Naive thymus-derived CD4-positive, alpha-beta T cell (primary cell): Measurements from ENCODE around the gene PSG3. TPM values are rescaled to one million over a fixed set of nuclear protein-coding genes. Genes with fewer than 3 reads are reported as not detected.
"Not testable (repeated sequence)": the region's sequence is repeated elsewhere in the genome, so short reads cannot be mapped to it uniquely, and the experiment has no call there.

Source experiments
- ATAC-seq: fragments of 150-1000 bp; cut with Tn5 transposase; 2 replicates; pipeline ENCODE4 v1.10.0; 2021; ENCODE audit warnings: mild to moderate bottlenecking, moderate library complexity
- CTCF ChIA-PET: fragments of 350-600 bp; sonication (Branson Sonifier 250); formaldehyde crosslinking; loops from one replicate; lab custom pipeline; 2021; ENCODE audit warnings: antibody characterized with exemption; lab: Charles Lee
- POLR2A ChIA-PET: fragments of 350-600 bp; sonication (Branson Sonifier 250); formaldehyde crosslinking; loops from one replicate; lab custom pipeline; 2021; ENCODE audit warnings: antibody characterized with exemption, inconsistent platforms; lab: Charles Lee
- DNase-seq, 9 donors: peaks; one replicate each; pipeline versions ENCODE4 v3.0.0 to v3.0.0-alpha.2; 2020 to 2022; ENCODE audit warnings: mixed read lengths in 1 of 9
- H3K27ac ChIP-seq: one replicate; pipeline ENCODE4 v1.7.0; 2013; ENCODE audit warnings: mild to moderate bottlenecking, low read depth, low read length, moderate library complexity
- H3K27me3 ChIP-seq, 2 donors: one replicate each; pipeline ENCODE4 v1.7.0; 2013; ENCODE audit warnings: low read length in 2 of 2, mild to moderate bottlenecking in 2 of 2, moderate library complexity in 2 of 2; ENCODE audit not compliant: control insufficient read depth in 2 of 2, insufficient read depth in 2 of 2
- H3K36me3 ChIP-seq, 3 experiments: 1 replicate in 2 of 3; 2 replicates in 1 of 3; pipeline ENCODE4 v1.7.0; 2013; ENCODE audit warnings: low read length in 3 of 3, mild to moderate bottlenecking in 3 of 3, moderate library complexity in 1 of 3; ENCODE audit not compliant: insufficient read depth in 3 of 3, control insufficient read depth in 2 of 3
- H3K4me1 ChIP-seq, 2 donors: one replicate each; pipeline ENCODE4 v1.7.0; 2013; ENCODE audit warnings: low read length in 2 of 2, mild to moderate bottlenecking in 2 of 2, moderate library complexity in 1 of 2; ENCODE audit not compliant: control insufficient read depth in 2 of 2, insufficient read depth in 2 of 2
- H3K4me3 ChIP-seq: 2 replicates; pipeline ENCODE4 v1.7.0; 2013; ENCODE audit warnings: mild to moderate bottlenecking, low read length
- H3K9me3 ChIP-seq, 3 experiments: 1 replicate in 2 of 3; 2 replicates in 1 of 3; pipeline ENCODE4 v1.7.0; 2013; ENCODE audit warnings: low read length in 3 of 3; ENCODE audit not compliant: control insufficient read depth in 2 of 3
- H3K27ac Mint-ChIP-seq, 9 donors: one replicate each; pipeline ENCODE4 v1.8.0; 2020 to 2022; ENCODE audit warnings: mixed read lengths in 9 of 9, mild to moderate bottlenecking in 8 of 9, moderate library complexity in 5 of 9, inconsistent platforms in 2 of 9
- H3K27me3 Mint-ChIP-seq, 5 donors: one replicate each; pipeline ENCODE4 v1.8.0; 2021 to 2022; ENCODE audit warnings: mixed read lengths in 5 of 5, mild to moderate bottlenecking in 1 of 5
- H3K36me3 Mint-ChIP-seq, 5 donors: one replicate each; pipeline ENCODE4 v1.8.0; 2020 to 2022; ENCODE audit warnings: mixed read lengths in 5 of 5, mild to moderate bottlenecking in 3 of 5, inconsistent platforms in 1 of 5
- H3K4me1 Mint-ChIP-seq, 7 donors: one replicate each; pipeline ENCODE4 v1.8.0; 2020 to 2022; ENCODE audit warnings: mixed read lengths in 7 of 7, mild to moderate bottlenecking in 3 of 7, inconsistent platforms in 1 of 7
- H3K4me3 Mint-ChIP-seq, 10 donors: one replicate each; pipeline ENCODE4 v1.8.0; 2020 to 2022; ENCODE audit warnings: mild to moderate bottlenecking in 10 of 10, mixed read lengths in 10 of 10, moderate library complexity in 6 of 10, inconsistent platforms in 2 of 10
- H3K9me3 Mint-ChIP-seq, 11 donors: one replicate each; pipeline ENCODE4 v1.8.0; 2020 to 2022; ENCODE audit warnings: mixed read lengths in 11 of 11, mild to moderate bottlenecking in 4 of 11, inconsistent platforms in 1 of 11, moderate library complexity in 1 of 11
- intact Hi-C, 2 donors: fragments of 100-400 bp; cut with micrococcal nuclease; formaldehyde crosslinking; loops; one replicate each; pipeline ENCODE4 v1.15.1; 2023
- polyA plus RNA-seq, 2 donors: library from polyadenylated mRNA; unstranded; fragments of 300-500 nt; fragmentation: Illumina TruSeq; gene quantifications; one replicate each; pipeline ENCODE4 v1.2.3, GENCODE V29; 2021
- total RNA-seq, 6 experiments: library from RNA in 5 of 6; stranded (reverse) in 5 of 6; gene quantifications; 1 replicate in 5 of 6; 2 replicates in 1 of 6; pipeline ENCODE4 v1.2.3 and lab custom pipeline; 2021 to 2026

Gene PSG3
- total and polyA plus RNA-seq, 7 experiments from 2014 or later = 0.16 to 0.69 TPM; not detected in 5

DNA sequence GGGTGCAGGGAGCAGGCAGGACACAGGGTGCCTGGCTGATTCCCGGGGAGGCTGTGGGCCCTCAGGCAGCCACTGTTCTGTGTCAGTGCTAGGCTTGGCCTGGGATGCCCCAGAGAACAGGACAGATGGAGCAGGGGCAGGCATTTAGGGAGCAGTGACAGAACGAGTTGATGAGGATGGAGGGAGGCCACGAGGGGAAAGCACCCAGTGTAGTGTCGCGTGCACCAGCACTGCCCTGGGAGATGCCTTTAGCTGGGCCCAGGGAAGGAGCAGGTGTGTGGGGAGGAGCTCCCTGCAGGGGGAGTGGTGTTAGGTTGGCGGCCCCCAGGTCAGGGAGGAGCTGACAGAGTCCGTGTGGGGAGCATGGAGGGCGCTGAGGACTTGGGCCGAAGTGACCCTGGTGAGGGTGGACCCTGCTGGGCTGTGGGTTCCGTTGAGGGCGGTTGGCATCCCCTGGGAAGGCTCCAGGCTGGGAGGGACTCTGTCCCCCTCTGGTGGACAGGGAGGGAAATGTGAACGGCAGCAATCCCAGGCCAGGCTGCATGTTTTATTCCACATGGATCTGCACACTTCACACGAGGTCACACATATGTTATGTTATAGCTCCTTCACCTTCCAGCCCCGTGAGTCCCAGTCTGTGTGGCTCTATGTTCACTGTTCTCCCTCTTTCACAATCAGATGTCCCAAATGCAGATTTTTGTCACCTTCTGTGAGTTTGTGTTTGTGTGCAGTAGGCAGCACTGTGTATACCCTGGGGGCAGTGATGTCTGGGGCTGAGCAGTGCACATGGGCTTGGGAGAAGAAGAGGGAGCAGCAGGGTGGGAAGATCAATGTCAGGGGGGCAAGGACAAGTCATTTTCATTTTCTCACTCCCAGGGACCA, 1.7 kb upstream of the PSG3 start:
- H3K9me3 Mint-ChIP-seq = peaks cover 3 to 20% (median 7%) of the 10 kb centered on the region in 11 donors
- H3K9me3 ChIP-seq, ATAC-seq, H3K36me3 ChIP-seq, intact Hi-C loops, H3K27ac Mint-ChIP-seq, POLR2A ChIA-PET, H3K27ac ChIP-seq, H3K4me3 Mint-ChIP-seq, H3K36me3 Mint-ChIP-seq, H3K4me3 ChIP-seq, DNase-seq, H3K4me1 ChIP-seq, CTCF ChIA-PET, H3K27me3 ChIP-seq, H3K4me1 Mint-ChIP-seq: not testable (repeated sequence)
- H3K27me3 Mint-ChIP-seq = peaks cover 0 to 50% (median 41%) of the 10 kb centered on the region in 5 donors

DNA sequence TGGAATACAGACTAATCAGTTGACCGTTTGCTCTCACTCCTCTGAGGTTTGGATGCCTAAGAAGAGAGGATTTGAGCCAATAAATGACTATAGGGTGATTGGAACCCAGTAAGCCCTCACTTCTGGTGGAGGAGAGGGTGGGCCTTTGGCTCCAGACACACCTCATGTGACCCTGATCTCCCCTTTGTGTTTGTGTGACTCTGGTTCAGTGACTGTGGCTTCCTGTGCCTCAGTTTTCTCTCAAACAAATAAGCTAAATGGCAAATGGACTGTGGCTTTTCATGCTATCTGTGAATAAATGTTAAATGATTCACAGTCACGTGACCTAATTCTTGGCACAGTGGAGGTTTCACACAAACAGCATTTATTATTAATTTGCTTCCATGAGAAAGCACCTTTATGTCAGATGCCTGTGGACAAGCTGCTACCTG, 2.7 kb downstream of the PSG3 start:
- POLR2A ChIA-PET, H3K27ac ChIP-seq, H3K9me3 ChIP-seq, H3K9me3 Mint-ChIP-seq, H3K36me3 ChIP-seq, ATAC-seq, H3K4me1 ChIP-seq, H3K27me3 ChIP-seq, DNase-seq, H3K4me3 Mint-ChIP-seq, intact Hi-C loops, H3K36me3 Mint-ChIP-seq, CTCF ChIA-PET, H3K27ac Mint-ChIP-seq, H3K4me1 Mint-ChIP-seq, H3K4me3 ChIP-seq: not testable (repeated sequence)
- H3K27me3 Mint-ChIP-seq = peaks cover 0 to 37% (median 29%) of the 10 kb centered on the region in 5 donors

DNA sequence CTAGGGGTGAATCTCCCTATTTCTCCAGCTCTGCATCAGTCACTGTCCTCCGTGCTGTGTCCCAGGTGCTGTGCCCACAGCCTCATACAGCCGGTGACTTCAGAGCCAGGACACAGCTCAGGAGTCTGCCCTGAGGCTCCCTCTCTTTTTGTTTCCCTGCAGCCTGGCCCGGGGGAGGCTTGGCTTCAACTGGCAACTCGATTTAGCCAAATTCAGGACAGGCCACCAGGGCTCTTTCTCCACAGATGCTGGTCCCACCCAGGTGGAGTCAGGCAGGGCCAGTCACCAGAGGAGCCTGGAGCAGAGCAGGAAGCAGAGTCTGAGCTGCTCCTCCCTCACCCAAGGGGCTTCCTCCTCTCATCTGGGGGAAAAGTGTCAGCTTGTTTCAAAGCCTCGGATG, 11.9 kb downstream of the PSG3 start:
- not testable (repeated sequence) for H3K9me3 Mint-ChIP-seq, H3K36me3 Mint-ChIP-seq, H3K36me3 ChIP-seq

DNA sequence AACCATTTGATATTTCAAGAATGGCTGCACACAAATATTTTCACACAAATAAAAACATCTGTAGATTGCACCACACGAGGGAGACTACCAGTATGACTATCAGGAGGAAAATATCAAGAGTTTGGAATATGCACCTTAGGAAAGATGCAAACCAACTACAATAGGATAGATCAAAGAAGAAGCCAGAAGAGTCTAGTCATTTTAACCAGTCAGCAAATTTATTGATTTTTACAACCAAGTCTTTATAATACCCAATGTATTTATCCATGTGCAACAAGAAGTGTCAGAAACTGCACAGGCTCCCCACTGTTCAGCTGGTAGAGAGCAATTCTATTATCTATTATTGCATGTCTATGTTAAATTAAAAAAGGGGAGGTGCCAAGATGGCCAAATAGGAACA, 26.3 kb downstream of the PSG3 start:
- H3K27ac ChIP-seq, H3K4me3 ChIP-seq, H3K4me1 ChIP-seq, CTCF ChIA-PET, POLR2A ChIA-PET, H3K36me3 ChIP-seq, H3K4me1 Mint-ChIP-seq, intact Hi-C loops, H3K36me3 Mint-ChIP-seq, H3K27ac Mint-ChIP-seq, ATAC-seq, DNase-seq, H3K27me3 ChIP-seq, H3K9me3 ChIP-seq, H3K4me3 Mint-ChIP-seq: not testable (repeated sequence)
- H3K27me3 Mint-ChIP-seq = peaks cover 0 to 44% (median 30%) of the 10 kb centered on the region in 5 donors
- H3K9me3 Mint-ChIP-seq = peaks cover 6 to 49% (median 17%) of the 10 kb centered on the region in 11 donors

More for the DNA sequence above, 11.9 kb downstream of the PSG3 start:
- H3K27ac ChIP-seq, ATAC-seq, H3K27me3 ChIP-seq, H3K4me3 ChIP-seq, H3K4me1 ChIP-seq, H3K4me3 Mint-ChIP-seq, POLR2A ChIA-PET, DNase-seq, H3K9me3 ChIP-seq, H3K27ac Mint-ChIP-seq, CTCF ChIA-PET, intact Hi-C loops, H3K4me1 Mint-ChIP-seq: not testable (repeated sequence)
- H3K27me3 Mint-ChIP-seq = peaks cover 6 to 48% (median 25%) of the 10 kb centered on the region in 5 donors

DNA sequence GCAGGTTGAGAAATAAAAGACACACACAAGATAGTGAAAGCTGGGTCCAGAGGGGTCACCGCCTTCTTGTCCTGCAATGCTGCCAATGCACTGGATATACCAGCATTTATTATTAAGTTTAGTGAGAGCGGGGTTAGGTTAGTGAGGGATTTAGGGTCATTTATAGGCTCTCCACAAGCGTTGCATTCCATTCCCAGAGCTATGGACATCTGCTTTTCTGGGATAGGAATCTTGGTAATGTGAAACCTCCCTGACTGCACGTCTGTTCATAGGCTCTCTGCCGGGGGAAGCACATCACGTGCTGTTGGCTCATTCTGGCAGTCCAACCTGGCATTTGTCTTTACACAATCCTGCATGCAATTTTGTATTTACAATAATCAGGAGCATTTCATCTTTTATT, 27.5 kb downstream of the PSG3 start:
- H3K27me3 ChIP-seq, H3K9me3 ChIP-seq, H3K4me1 Mint-ChIP-seq, H3K36me3 ChIP-seq, H3K4me3 ChIP-seq, POLR2A ChIA-PET, DNase-seq, ATAC-seq, H3K4me3 Mint-ChIP-seq, H3K4me1 ChIP-seq, H3K27ac Mint-ChIP-seq, H3K27ac ChIP-seq, H3K36me3 Mint-ChIP-seq, CTCF ChIA-PET, intact Hi-C loops: not testable (repeated sequence)
- Mint-ChIP-seq H3K9me3 (peaks cover 7 to 42% (median 19%) of the 10 kb centered on the region in 11 donors), H3K27me3 (peaks cover 0 to 55% (median 39%) of the 10 kb centered on the region in 5 donors)

DNA sequence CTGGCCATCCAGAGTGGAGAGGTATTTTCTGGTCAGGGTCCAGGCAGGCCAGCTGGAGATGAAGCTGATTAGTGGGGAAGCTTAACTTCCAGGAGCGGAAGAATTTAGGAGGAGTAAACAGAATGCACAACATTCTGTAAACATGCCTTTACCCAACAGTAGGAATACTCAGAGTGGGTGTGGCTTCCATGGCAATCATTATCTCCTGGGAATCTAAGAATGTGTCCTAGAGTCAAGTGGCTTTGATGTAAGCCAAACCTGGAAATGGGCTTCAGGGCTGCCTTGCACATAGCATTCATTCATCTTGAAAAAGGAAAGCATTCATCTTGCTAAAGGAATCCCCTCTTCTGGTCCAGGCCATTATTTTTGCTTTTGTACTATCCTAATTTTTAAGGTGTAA, 29.3 kb downstream of the PSG3 start:
- POLR2A ChIA-PET, H3K27ac Mint-ChIP-seq, H3K4me1 Mint-ChIP-seq, ATAC-seq, H3K4me3 ChIP-seq, H3K36me3 Mint-ChIP-seq, intact Hi-C loops, H3K9me3 ChIP-seq, H3K4me1 ChIP-seq, H3K27ac ChIP-seq, H3K27me3 ChIP-seq, H3K4me3 Mint-ChIP-seq, H3K36me3 ChIP-seq, CTCF ChIA-PET, DNase-seq: not testable (repeated sequence)
- Mint-ChIP-seq H3K27me3 (peaks cover 0 to 51% (median 50%) of the 10 kb centered on the region in 5 donors), H3K9me3 (peaks cover 3 to 39% (median 16%) of the 10 kb centered on the region in 11 donors)

DNA sequence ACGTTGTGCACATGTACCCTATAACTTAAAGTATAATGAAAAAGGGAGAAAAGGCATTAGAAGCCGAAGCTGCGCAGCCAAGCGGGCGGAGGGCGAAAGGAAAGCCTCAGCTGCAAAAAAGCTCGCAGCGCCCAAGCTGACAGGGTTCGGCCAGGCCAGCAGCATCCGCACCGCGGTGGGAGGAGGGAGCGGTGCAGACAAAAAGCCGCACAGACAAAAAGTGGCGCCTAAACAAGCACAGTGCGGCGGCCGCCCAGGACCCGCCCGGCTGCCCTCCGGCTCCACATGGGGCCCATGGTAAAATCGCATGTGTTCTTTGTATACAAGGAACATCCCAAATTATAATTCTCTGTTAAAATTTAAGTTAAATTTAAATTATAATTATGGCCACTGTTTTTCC, 42.4 kb downstream of the PSG3 start:
- ChIA-PET POLR2A (no interaction called here), CTCF (no interaction called here)
- Mint-ChIP-seq H3K36me3 (peaks cover 0 to 5% (median 0%) of the 10 kb centered on the region in 5 donors), H3K27ac (no peak overlapping the region), H3K4me1 (no peaks in the 10 kb centered on the region), H3K9me3 (peaks cover 0 to 28% (median 4%) of the 10 kb centered on the region in 11 donors), H3K4me3 (no peak overlapping the region), H3K27me3 (peaks cover 22 to 61% (median 58%) of the 10 kb centered on the region in 5 donors)
- no peaks in the 10 kb centered on the region for H3K36me3 ChIP-seq
- DNase-seq = no peak
- H3K4me1 ChIP-seq = no peaks in the 10 kb centered on the region
- ATAC-seq = no peak
- no peak overlapping the region for H3K4me3 ChIP-seq
- intact Hi-C loops = no loop called here
- H3K9me3 ChIP-seq = no peaks in the 10 kb centered on the region
- no peak overlapping the region for H3K27ac ChIP-seq
- peaks cover 0 to 2% of the 10 kb centered on the region in 2 donors for H3K27me3 ChIP-seq
